Spleen (tissue), 7 donors: ENCODE data around the gene COPS9.

Experiments used
- CTCF ChIP-seq, 11 experiments: fragments of 200-600 bp in 7 of 11; fragments of 450-650 bp in 4 of 11; sonication (generic) in 4 of 11; IDR thresholded peaks in 8 of 11; conservative IDR thresholded peaks in 3 of 11; 1 replicate in 7 of 11; 2 replicates in 4 of 11; pipeline versions ENCODE4 v1.4.0 to v1.8.0; 2016 to 2021; ENCODE audit warnings: antibody characterized with exemption in 11 of 11, inconsistent platforms in 4 of 11, mild to moderate bottlenecking in 1 of 11
- POLR2A ChIP-seq, 3 donors: fragments of 450-650 bp; IDR thresholded peaks; one replicate each; pipeline ENCODE4 v1.5.1; 2017; ENCODE audit warnings: antibody characterized with exemption in 3 of 3, mild to moderate bottlenecking in 1 of 3
- POLR2AphosphoS5 ChIP-seq, 3 donors: sonication (generic); formaldehyde crosslinking; IDR thresholded peaks; one replicate each; pipeline ENCODE4 v1.5.1; 2017; ENCODE audit warnings: antibody characterized with exemption in 3 of 3
- donor health status: DM: no; HTN: no; CAD: no; lungs with moderate emphysema.
- donor health status: DM: no; HTN: no; CAD: no.
- donor health status: DM: no; HTN: no; CAD: no.

GRCh38 chr2:240128608-240129145, 7.4 kb downstream of the COPS9 start:
- TF ChIP-seq CTCF (IDR thresholded peaks at IDR 0.05 in 8 of 11, conservative IDR thresholded peaks at IDR 0.05 in 3 of 11) (no peak), POLR2AphosphoS5 (IDR thresholded peaks at IDR 0.05) (peak in 1 of 3 donors; percentile 12), POLR2A (IDR thresholded peaks at IDR 0.05) (no peak)
